Nucleus accumbens (tissue), 56 donors: ENCODE results near the gene TMEM169.
A peak's percentile ranks its signal among the peaks of the same experiment; 100 is the strongest.
"Not testable (repeated sequence)": the region's sequence is repeated elsewhere in the genome, so short reads cannot be mapped to it uniquely, and the experiment has no call there.

Experiments
- DNase-seq, 56 donors: peaks; one replicate each; lab custom pipeline; 2025; lab: John Stamatoyannopoulos, UW

Gene TMEM169

DNA sequence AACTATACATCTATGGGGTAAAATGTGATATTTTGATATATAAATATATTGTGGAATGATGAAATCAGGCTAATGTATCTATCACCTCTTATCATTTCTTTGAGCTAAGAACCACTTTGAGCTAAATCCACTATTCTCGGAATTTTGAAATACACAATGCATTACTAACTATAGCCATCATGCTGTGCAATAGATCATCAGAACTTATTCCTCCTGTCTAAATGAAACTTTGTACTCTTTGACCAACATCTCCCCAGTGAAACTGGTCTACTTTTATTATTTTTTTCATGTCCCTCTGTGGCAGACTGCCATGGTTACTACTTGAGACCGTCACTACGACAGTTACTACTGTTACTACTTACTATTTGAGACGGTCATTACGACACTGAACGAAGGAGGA, 11.5 kb upstream of the TMEM169 start:
- no peak for DNase-seq

DNA sequence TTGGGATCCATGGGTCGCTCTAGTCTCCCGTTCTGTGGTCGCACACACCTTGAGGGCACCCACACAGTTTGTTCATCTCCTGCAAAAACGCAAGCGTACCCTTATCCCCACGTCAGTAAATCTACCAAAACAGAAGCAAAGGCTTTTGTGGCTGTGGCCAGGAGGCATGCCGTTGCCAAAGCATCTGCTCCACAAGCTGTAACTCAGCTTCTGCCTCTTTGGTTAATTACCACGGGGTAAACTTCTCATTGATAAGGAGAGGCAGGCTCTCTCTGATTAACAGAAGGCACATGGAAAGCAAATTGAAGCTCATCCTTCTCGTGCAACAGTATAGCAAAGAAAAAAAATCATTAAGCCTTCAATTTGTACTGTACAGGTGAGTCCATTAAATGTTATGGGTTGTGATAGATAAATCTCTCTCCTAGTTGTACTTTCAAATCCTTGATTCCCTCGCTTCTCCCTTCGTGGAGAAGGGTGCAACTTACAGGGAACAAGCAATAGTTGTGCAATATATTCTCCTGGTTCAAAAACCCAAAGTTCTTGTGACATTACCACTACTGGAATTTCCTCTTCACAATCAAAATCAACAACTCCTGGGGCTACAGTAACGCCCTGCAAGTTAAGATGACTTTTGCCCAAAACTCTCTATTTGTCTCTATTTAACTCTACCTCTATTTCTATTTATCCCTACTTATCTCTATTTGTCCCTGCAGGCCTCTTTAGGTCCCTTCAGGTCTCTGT, 10.4 kb upstream of the TMEM169 start:
- no peak for DNase-seq

DNA sequence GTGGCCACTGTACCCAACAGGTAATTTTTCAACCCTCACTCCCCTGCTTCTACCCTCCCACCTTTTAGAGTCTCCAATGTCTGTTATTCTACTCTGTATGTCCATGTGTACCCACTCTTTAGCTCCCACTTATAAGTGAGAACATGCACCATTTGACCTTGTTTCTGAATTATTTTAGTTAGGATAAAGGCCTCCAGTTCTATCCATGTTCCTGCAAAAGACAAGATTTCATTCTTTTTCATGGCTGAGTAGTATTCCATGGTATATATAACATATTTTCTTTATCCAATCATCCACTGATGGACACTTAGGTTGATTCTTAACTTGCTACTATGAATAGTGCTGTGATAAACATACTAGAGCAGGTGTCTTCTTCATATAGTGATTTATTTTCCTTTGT, 9.2 kb upstream of the TMEM169 start:
- no peak for DNase-seq

DNA sequence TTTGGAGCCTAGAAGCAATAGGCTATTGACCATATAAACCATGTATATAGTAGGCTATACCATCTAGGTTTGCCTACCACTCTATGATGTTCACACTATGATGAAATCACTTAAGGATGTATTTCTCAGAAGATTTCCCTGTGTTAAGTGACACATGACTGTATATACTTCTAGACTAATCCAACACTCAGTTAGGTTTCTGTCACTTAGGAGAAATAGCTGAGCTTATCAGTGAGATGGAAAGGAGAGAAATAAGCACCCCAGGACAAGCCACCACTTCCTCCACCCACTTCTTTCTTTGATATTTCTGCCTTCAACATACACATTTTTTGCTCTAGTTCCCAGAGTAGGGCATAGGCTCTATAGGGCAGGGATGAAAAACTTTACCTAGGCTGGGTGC, 7.9 kb upstream of the TMEM169 start:
- DNase-seq, result no peak

- no peak for DNase-seq
Measured at GRCh38 chr2:216074380-216074779, 7.3 kb upstream of the TMEM169 start.

GRCh38 chr2:216074794-216075193, 6.9 kb upstream of the TMEM169 start:
- no peak for DNase-seq

- peak in 1 of 56 donors; percentile 2 for DNase-seq
Measured at GRCh38 chr2:216075510-216076485, 5.9 kb upstream of the TMEM169 start.

DNA sequence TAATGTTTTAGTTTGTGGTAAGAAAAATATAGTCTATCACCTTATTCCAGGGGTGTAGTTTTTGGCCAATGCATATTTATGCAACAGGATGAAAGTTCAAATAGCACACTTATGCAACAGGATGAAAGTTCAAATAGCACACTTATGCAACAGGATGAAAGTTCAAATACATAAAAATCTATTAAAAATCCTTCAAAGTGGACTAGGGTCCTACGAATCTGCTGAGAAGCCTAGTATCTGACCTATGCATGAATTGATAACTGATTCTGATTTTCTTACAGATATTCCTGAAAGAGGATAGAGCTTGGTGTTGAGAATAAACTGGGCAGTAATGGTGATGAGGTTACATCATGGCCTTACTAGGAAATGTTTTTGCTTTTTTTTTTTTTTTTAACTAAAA, 2.9 kb upstream of the TMEM169 start:
- no peak for DNase-seq

GRCh38 chr2:216080048-216080447, 1.7 kb upstream of the TMEM169 start:
- DNase-seq, result not testable (repeated sequence)

DNA sequence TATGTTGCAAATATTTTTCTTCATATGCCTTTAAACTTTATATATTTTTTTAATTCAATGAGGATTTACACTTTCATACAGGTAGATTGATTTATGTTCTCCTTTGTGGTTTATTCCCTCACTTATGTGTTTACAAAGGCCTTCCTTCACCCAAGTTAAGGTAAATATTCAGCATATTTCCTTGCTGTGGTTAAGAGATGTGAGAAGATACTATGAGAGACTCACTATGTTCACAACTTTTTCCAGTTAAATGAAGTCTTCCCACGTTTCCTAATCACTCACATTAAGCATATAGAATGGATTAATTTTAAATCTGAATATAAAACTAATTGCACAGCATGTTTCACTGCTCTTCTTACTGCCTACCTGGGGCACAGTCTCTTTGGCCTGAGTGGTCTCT, 707 bp upstream of the TMEM169 start:
- no peak for DNase-seq

DNA sequence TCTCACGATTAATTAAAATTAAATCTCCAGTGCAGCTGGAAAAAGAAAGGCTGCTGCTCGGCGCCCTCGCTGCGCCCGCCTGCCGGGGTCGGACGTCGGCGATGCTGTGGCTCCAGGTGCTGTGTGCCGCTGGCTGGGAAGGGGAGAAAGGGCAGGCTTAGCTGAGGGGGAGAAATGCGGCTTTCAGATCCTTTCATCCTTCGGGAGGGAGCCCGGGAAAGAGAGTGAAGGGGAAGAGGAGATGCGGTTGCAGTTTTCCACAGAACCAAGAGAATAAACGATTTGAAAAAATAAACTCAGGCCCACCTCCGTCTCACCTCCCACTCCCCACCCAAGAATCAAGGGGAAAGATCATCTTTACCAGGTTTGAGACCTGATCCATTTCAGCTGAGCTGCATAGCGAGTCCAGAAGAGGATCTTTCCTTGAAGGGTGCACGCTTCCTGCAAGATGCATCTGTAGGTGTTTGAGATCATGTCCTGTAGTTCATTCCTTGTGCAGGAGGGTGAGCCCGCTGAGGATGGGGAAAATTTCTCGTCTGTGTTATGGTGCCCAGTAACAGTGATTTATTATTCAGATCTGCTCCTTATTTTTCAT, 495 bp downstream of the TMEM169 start:
- DNase-seq, result peak in 18 of 56 donors; percentile 4 to 48 (median 34)

DNA sequence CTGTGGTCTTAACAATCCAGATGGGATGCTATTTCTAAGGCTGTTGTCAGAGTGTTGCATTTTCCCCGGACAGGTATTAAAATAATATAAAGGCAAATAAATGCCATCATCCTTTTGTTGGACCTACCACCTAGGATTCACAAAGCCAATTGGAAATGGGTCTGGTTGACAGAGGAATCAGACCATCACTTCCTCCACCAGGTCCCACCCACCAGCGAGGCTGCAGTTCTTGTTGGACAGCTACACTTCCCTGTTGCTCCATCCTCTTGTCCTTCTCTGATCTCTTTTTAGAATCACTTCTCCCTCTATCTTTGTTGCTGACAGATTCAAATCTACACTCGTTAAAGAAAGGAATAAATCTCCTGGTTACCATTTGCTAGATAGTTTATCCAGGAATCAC, 1.1 kb downstream of the TMEM169 start:
- peak in 14 of 56 donors; percentile 5 to 33 (median 11) for DNase-seq

DNA sequence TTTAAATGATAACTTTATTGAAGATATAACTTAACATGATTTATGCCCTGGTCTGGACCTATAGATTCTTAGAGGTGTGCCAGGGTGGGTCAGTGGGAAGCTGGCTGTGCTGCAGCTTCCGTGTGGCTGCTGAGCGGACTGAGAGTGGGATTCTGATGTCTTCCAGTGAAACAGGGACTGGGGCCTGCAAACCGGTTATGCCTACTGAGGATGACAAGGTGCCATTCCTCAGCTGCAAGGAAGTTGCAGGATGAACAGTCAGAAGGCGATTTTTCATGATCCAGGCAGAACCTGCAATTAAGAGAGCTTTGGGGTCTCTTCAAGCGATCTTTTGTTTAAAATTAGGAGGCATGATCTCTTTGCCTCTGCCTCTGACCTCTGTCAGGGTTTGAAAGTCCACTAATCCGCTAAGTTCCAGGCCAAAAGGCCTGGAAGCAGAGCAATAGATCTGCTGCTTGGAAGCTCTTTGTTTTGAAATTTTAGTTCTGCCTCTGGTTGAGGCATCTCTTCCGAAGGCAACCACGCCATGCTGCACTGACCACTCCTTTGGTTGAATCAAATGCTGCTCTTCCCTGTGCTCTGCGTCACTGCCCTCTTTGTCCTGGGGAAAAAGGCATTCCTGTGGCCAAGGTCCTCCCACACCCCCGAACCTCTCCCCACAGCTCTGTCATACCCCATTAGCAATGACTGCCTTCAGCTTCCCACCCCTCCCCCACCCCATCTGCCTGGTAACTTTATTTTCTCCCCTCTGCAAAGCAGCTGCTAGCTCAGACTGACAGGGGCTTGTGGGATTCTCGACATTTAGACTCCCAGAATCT, 2.0 kb downstream of the TMEM169 start:
- peak in 6 of 56 donors; percentile 2 to 19 (median 14) for DNase-seq

DNA sequence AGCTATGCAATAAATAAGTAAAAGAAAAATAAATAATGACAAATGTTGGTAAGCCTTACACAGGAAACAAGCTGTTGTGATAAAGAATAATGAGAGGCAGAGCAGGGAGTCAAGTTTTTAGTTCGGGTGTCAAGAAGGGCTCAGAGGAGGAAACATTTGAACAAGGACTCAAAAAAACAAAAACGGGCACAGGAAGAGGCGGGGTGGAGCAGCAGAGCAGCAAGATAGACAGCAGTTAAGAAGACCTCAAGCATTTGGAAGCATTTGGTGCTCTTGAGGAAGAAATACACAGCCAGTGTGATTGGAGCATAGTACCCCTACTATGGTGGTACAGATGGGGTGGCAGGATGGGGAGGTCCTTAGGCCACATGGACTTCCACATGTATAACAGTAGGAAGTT, 2.8 kb downstream of the TMEM169 start:
- no peak for DNase-seq

GRCh38 chr2:216086207-216086893, 4.6 kb downstream of the TMEM169 start:
- no peak for DNase-seq

DNA sequence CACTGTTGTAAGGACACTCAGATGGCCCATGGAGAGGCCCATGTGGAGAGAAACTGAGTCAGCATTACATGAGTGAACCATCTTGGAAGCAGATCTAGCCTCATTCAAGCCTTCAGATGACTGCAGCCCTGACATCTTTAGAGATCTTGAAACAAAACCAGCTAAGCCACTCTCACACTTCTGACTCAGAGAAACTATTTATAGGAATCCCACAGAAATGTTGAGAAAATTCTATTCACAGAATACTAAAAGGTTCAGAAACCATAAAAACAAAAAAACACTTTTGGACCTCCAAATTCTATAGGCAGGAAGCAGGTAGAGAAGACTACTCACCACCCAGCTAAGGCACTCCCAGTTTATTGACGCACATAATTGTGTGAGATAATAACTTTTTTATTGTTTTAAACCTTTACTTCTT, 8.7 kb downstream of the TMEM169 start:
- DNase-seq, result no peak

- no peak for DNase-seq
Measured at GRCh38 chr2:216092646-216093045, 10.9 kb downstream of the TMEM169 start.

DNA sequence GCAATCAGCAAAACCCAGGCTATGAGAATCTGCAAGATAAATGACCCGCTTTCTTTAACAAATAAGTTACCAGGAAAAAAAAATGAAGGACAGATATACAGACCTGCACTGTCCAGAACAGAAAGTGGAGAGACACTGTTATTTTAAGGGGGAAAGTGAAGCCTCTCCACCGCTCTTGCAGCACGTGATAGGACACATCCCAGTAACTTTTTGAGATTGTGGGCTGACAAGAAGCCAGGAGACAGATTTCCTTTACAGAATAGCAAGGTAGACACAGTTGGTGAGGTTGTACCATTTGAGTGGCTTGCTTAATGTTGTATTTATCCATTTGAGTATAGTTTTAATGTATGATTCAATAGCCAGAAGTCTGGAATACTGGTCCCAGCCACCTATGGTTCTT, 13.0 kb downstream of the TMEM169 start:
- DNase-seq, result no peak

GRCh38 chr2:216098421-216099334, 17.0 kb downstream of the TMEM169 start:
- DNase-seq, result no peak
